Endothelial cell of umbilical vein (primary cell): ENCODE measurements around the gene SPRN. TPM values are rescaled to one million over a fixed set of nuclear protein-coding genes. Genes with fewer than 3 reads are reported as not detected.

Experiments
- BruUV-seq: library from RNA; stranded (reverse); fragments of 400-500 nt; replicated peaks from 2 replicates; lab custom pipeline; 2021; lab: Mats Ljungman, UMichigan
- CTCF ChIA-PET: fragments of 300-600, 350-600 bp; sonication (Branson Sonifier 250); formaldehyde crosslinking; loops from one replicate; lab custom pipeline; 2021; ENCODE audit warnings: antibody characterized with exemption, inconsistent platforms; lab: Charles Lee
- POLR2A ChIA-PET: fragments of 300-600, 350-600 bp; sonication (Branson Sonifier 250); formaldehyde crosslinking; loops from one replicate; lab custom pipeline; 2021; ENCODE audit warnings: antibody characterized with exemption, inconsistent platforms; lab: Charles Lee
- DNase-seq: peaks from one replicate; pipeline ENCODE4 v3.0.0-alpha.2; 2011; ENCODE audit warnings: low read depth, low spot score
- FAIRE-seq: peaks from 2 replicates; lab custom pipeline; 2011; peaks lifted over from hg19 to GRCh38; lab: Jason Lieb, UNC
- H2AFZ ChIP-seq: 2 replicates; pipeline ENCODE4 v1.6.0; 2012; ENCODE audit warnings: low read depth, low read length, control low read depth, inconsistent platforms
- H3K27ac ChIP-seq: 2 replicates; pipeline ENCODE4 v1.5.1; 2011; ENCODE audit warnings: low read depth, mild to moderate bottlenecking, control low read depth, low read length, moderate library complexity; ENCODE audit not compliant: insufficient read depth
- H3K27me3 ChIP-seq, 2 experiments: 2 replicates each; pipeline versions ENCODE4 v1.6.0 to v1.6.1; 2011; ENCODE audit warnings: low read length in 2 of 2, mixed read lengths in 1 of 2; ENCODE audit not compliant: control insufficient read depth in 2 of 2, insufficient read depth in 2 of 2
- H3K36me3 ChIP-seq, 2 experiments: 2 replicates in 1 of 2; 3 replicates in 1 of 2; pipeline ENCODE4 v1.5.1; 2011; ENCODE audit warnings: low read length in 2 of 2, mild to moderate bottlenecking in 1 of 2, moderate library complexity in 1 of 2; ENCODE audit not compliant: control insufficient read depth in 2 of 2, insufficient read depth in 2 of 2; ENCODE audit errors: extremely low read depth in 1 of 2
- H3K4me1 ChIP-seq: 3 replicates; pipeline ENCODE4 v1.5.1; 2011; ENCODE audit warnings: mild to moderate bottlenecking, low read length; ENCODE audit not compliant: control insufficient read depth, insufficient read depth; ENCODE audit errors: extremely low read depth
- H3K4me2 ChIP-seq: 2 replicates; pipeline ENCODE4 v1.6.1; 2011; ENCODE audit warnings: low read length, control low read depth, mixed read lengths; ENCODE audit not compliant: insufficient read depth
- H3K4me3 ChIP-seq, 3 experiments: fragments of 200-600 bp in 1 of 3; sonication (generic), shearing (Covaris generic) in 1 of 3; replicated peaks in 1 of 3; 2 replicates each; pipeline ENCODE4 v1.5.1; 2011 to 2016; ENCODE audit warnings: control low read depth in 3 of 3, low read length in 3 of 3, mild to moderate bottlenecking in 2 of 3, inconsistent platforms in 1 of 3, low read depth in 1 of 3, moderate library complexity in 1 of 3; ENCODE audit not compliant: insufficient read depth in 1 of 3
- H3K79me2 ChIP-seq: 2 replicates; pipeline ENCODE4 v1.6.0; 2012; ENCODE audit warnings: low read length, inconsistent platforms; ENCODE audit not compliant: control insufficient read depth, insufficient read depth
- H3K9ac ChIP-seq: replicated peaks from 2 replicates; pipeline ENCODE3; 2011; ENCODE audit warnings: low read length, control low read depth; ENCODE audit not compliant: insufficient read depth; ENCODE audit errors: extremely low read depth
- H3K9me1 ChIP-seq: replicated peaks from 3 replicates; pipeline ENCODE4 v1.6.0; 2011; ENCODE audit warnings: mild to moderate bottlenecking, low read length; ENCODE audit not compliant: control insufficient read depth, insufficient read depth; ENCODE audit errors: extremely low read depth
- H3K9me3 ChIP-seq: replicated peaks from 2 replicates; pipeline ENCODE4 v1.5.1; 2012; ENCODE audit warnings: low read length, inconsistent platforms; ENCODE audit not compliant: control insufficient read depth, insufficient read depth
- H4K20me1 ChIP-seq: replicated peaks from 2 replicates; pipeline ENCODE3; 2011; ENCODE audit warnings: mild to moderate bottlenecking, low read length; ENCODE audit not compliant: control insufficient read depth, insufficient read depth; ENCODE audit errors: extremely low read depth
- EZH2 ChIP-seq: IDR thresholded peaks from 2 replicates; pipeline ENCODE4 v1.6.1; 2012; ENCODE audit warnings: borderline replicate concordance, low read depth, mild to moderate bottlenecking, moderate library complexity, low read length, inconsistent platforms; ENCODE audit not compliant: severe bottlenecking
- FOS ChIP-seq: IDR thresholded peaks from 2 replicates; pipeline ENCODE4 v1.6.1; 2011; ENCODE audit warnings: mild to moderate bottlenecking, low read length, moderate library complexity, borderline replicate concordance; ENCODE audit not compliant: insufficient read depth
- GATA2 ChIP-seq: IDR thresholded peaks from 2 replicates; pipeline ENCODE4 v1.7.0; 2011; ENCODE audit warnings: low read depth, mild to moderate bottlenecking, moderate library complexity, mixed read lengths, low read length; ENCODE audit not compliant: insufficient read length, insufficient read depth
- JUN ChIP-seq: IDR thresholded peaks from 2 replicates; pipeline ENCODE4 v1.6.1; 2011; ENCODE audit warnings: borderline replicate concordance, low read depth; ENCODE audit not compliant: insufficient read length, insufficient read depth
- MYC ChIP-seq: IDR thresholded peaks from one replicate; pipeline ENCODE4 v1.6.1; 2011; ENCODE audit warnings: mild to moderate bottlenecking, low read depth, low read length
- POLR2A ChIP-seq: IDR thresholded peaks from 2 replicates; pipeline ENCODE4 v1.6.1; 2012; ENCODE audit warnings: low read depth, mild to moderate bottlenecking, control low read depth, low read length
- POLR2AphosphoS5 ChIP-seq: IDR thresholded peaks from 2 replicates; pipeline ENCODE4 v1.6.1; 2012; ENCODE audit warnings: low read depth, mild to moderate bottlenecking, control low read depth, low read length, moderate library complexity; ENCODE audit not compliant: insufficient read depth
- dilution Hi-C: fragments of 300-500 bp; cut with MboI; formaldehyde crosslinking; loops from one replicate; pipeline ENCODE4 v1.15.0; 2019; ENCODE audit warnings: low sequenced_read_pairs; ENCODE audit not compliant: extremely low pct_ligation_motif_present
- intact Hi-C: fragments of 100-400 bp; cut with micrococcal nuclease; formaldehyde crosslinking; loops from one replicate; pipeline ENCODE4 v1.10.0; 2022
- polyA plus RNA-seq, 4 experiments: library from polyadenylated mRNA; depleted of rRNA in 3 of 4; stranded (reverse) in 3 of 4; unstranded in 1 of 4; fragments of >200 nt; gene quantifications; 2 replicates each; pipeline versions ENCODE4 v1.2.1 to v1.2.3, GENCODE V29; 2011 to 2012; ENCODE audit warnings: missing spikeins in 1 of 4
- total RNA-seq: library from RNA; stranded (reverse); gene quantifications from 2 replicates; pipeline ENCODE4 v1.2.3, GENCODE V29; 2021
- TF ChIP-seq, protein P1 (sequence below), 2 donors: IDR thresholded peaks; 1 replicate in 1 of 2; 2 replicates in 1 of 2; pipeline ENCODE4 v1.5.1; 2011; ENCODE audit warnings: low read length in 2 of 2, mild to moderate bottlenecking in 2 of 2, moderate library complexity in 2 of 2, control low read depth in 1 of 2, inconsistent platforms in 1 of 2, low read depth in 1 of 2; ENCODE audit not compliant: insufficient read depth in 1 of 2; ENCODE audit errors: extremely low read depth in 1 of 2
- TF ChIP-seq, protein P2 (sequence below): IDR thresholded peaks from 2 replicates; pipeline ENCODE4 v1.6.1; 2011; ENCODE audit not compliant: insufficient read depth, insufficient read length

The SPRN gene
- total and polyA plus RNA-seq, 2 donors (not counting 3 experiments of a cell fraction or from before 2014, with no cell fraction given) = 0.13 TPM; not detected in 1

DNA sequence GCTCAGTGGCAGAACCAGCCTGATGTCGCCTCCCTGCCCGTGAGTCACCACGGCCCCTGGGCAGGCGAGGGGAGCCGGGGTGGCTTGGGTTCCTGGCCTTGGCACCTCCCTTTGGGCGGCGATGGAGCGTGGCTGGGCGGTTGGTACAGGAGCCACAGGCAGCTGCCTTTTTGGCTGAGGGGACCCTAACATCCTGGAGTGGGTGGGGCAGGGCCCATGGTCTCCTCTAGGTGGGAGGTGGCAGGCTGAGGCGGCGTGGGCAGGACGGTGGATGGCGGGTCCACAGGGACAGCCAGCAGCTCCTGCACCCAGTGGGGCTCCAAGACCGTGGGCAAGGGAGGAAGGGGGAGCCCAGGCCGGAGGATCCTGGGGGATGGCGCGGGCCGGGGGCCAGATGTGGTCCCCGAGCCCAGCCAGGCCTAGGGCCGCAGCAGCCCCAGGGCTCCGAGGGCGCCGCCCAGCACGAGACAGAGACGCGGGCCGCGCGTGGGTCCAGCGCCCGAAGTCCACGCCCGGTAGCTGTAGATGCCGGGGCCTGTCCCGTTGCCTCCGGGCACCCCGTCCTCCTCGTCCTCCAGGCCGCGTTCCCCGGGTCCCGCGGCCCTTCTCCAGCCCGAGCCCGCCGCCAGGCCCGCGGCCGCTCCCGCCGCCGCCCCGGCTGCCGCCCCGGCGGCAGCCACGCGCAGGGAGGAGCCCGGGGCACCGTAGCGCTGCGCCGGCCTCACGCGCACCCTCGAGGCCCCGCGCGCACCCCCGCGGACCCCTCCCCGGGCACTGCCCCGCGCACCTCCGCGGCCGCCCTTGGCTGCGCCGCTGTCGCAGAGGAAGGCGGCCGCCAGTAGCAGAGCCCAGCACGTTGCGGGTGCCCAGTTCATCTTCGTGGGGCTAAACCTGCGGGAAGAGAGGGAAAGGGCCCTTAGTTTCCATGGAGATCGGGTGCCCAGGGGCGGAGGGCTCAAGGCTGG is 1.3 kb downstream of the SPRN start:
- no peaks in the 10 kb centered on the region for H3K79me2 ChIP-seq
- H3K27ac ChIP-seq = no peak overlapping the region
- DNase-seq = no peak
- TF ChIP-seq EZH2 (no peak), GATA2 (no peak), POLR2AphosphoS5 (no peak), FOS (no peak), JUN (no peak), POLR2A (no peak), MYC (no peak)
- TF ChIP-seq, protein P1, sequence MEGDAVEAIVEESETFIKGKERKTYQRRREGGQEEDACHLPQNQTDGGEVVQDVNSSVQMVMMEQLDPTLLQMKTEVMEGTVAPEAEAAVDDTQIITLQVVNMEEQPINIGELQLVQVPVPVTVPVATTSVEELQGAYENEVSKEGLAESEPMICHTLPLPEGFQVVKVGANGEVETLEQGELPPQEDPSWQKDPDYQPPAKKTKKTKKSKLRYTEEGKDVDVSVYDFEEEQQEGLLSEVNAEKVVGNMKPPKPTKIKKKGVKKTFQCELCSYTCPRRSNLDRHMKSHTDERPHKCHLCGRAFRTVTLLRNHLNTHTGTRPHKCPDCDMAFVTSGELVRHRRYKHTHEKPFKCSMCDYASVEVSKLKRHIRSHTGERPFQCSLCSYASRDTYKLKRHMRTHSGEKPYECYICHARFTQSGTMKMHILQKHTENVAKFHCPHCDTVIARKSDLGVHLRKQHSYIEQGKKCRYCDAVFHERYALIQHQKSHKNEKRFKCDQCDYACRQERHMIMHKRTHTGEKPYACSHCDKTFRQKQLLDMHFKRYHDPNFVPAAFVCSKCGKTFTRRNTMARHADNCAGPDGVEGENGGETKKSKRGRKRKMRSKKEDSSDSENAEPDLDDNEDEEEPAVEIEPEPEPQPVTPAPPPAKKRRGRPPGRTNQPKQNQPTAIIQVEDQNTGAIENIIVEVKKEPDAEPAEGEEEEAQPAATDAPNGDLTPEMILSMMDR (IDR thresholded peaks at IDR 0.05; ENCODE audit: extremely low read depth in 1 of 2, insufficient read depth in 1 of 2, low read depth in 1 of 2, low read length in 2 of 2) = no peak
- TF ChIP-seq, protein P2, sequence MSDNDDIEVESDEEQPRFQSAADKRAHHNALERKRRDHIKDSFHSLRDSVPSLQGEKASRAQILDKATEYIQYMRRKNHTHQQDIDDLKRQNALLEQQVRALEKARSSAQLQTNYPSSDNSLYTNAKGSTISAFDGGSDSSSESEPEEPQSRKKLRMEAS = no peak
- H3K9me3 ChIP-seq = no peaks in the 10 kb centered on the region
- H3K9me1 ChIP-seq = no peaks in the 10 kb centered on the region
- no peaks in the 10 kb centered on the region for H4K20me1 ChIP-seq
- peaks cover 4 to 13% of the 10 kb centered on the region in 2 experiments for H3K36me3 ChIP-seq
- CTCF ChIA-PET = no interaction called here
- intact Hi-C loops = no loop called here
- no TSS peak for BruUV-seq
- H2AFZ ChIP-seq = no peak overlapping the region
- H3K4me2 ChIP-seq = no peak overlapping the region
- no peaks in the 10 kb centered on the region for H3K4me1 ChIP-seq
- H3K9ac ChIP-seq = no peak overlapping the region
- FAIRE-seq = no peak
- peaks cover 8 to 9% of the 10 kb centered on the region in 2 experiments for H3K27me3 ChIP-seq
- H3K4me3 ChIP-seq = no peak overlapping the region
- dilution Hi-C loops = no loop called here
- POLR2A ChIA-PET = no interaction called here
